Endodermal cell (in vitro differentiated cells): ENCODE data around the gene EXOSC10. TPM values are rescaled to one million over a fixed set of nuclear protein-coding genes. Genes with fewer than 3 reads are reported as not detected.

ENCODE experiments used
- DNase-seq: peaks from one replicate; pipeline ENCODE4 v3.0.0-alpha.2; 2017
- H3K27ac ChIP-seq: 2 replicates; pipeline ENCODE4 v1.5.1; 2013; ENCODE audit warnings: mild to moderate bottlenecking, low read depth, low read length, moderate library complexity
- H3K27me3 ChIP-seq: 2 replicates; pipeline ENCODE4 v1.6.1; 2013; ENCODE audit warnings: mild to moderate bottlenecking, low read length, moderate library complexity; ENCODE audit not compliant: insufficient read depth, control insufficient read depth, poor library complexity, severe bottlenecking
- H3K36me3 ChIP-seq: 2 replicates; pipeline ENCODE4 v1.7.0; 2013; ENCODE audit warnings: mild to moderate bottlenecking, low read length, moderate library complexity; ENCODE audit not compliant: control insufficient read depth, insufficient read depth
- H3K4me1 ChIP-seq: one replicate; pipeline ENCODE4 v1.7.0; 2013; ENCODE audit warnings: low read length; ENCODE audit not compliant: control insufficient read depth, insufficient read depth
- H3K4me3 ChIP-seq: 2 replicates; pipeline ENCODE4 v1.5.1; 2013; ENCODE audit warnings: mild to moderate bottlenecking, low read length, moderate library complexity
- H3K9ac ChIP-seq: 2 replicates; pipeline ENCODE4 v1.6.1; 2013; ENCODE audit warnings: mild to moderate bottlenecking, low read length, moderate library complexity; ENCODE audit not compliant: poor library complexity, severe bottlenecking; ENCODE audit errors: extremely low read depth
- H3K9me3 ChIP-seq: 2 replicates; pipeline ENCODE4 v1.6.1; 2013; ENCODE audit warnings: mild to moderate bottlenecking, low read length, moderate library complexity; ENCODE audit not compliant: control insufficient read depth
- H3K27ac Mint-ChIP-seq: 2 replicates; pipeline ENCODE4 v1.8.0; 2020; ENCODE audit warnings: mixed read lengths
- H3K27me3 Mint-ChIP-seq: 2 replicates; pipeline ENCODE4 v1.8.0; 2021; ENCODE audit warnings: mild to moderate bottlenecking, mixed read lengths; ENCODE audit not compliant: insufficient read depth
- H3K36me3 Mint-ChIP-seq: 2 replicates; pipeline ENCODE4 v1.8.0; 2020; ENCODE audit warnings: low read depth, mixed read lengths
- H3K4me1 Mint-ChIP-seq: 2 replicates; pipeline ENCODE4 v1.8.0; 2020; ENCODE audit warnings: mixed read lengths
- H3K4me3 Mint-ChIP-seq: 2 replicates; pipeline ENCODE4 v1.8.0; 2020; ENCODE audit warnings: mild to moderate bottlenecking, moderate library complexity, mixed read lengths
- H3K9me3 Mint-ChIP-seq: 2 replicates; pipeline ENCODE4 v1.8.0; 2020; ENCODE audit warnings: mild to moderate bottlenecking, mixed read lengths
- CTCF ChIP-seq: fragments of 200-600 bp; sonication (generic); conservative IDR thresholded peaks from 2 replicates; pipeline ENCODE4 v1.5.0; 2021; ENCODE audit warnings: antibody characterized with exemption, mild to moderate bottlenecking
- WGBS, 2 experiments: methylation state at CpG; one replicate each; pipeline versions ENCODE4 v1.1.5 to v1.1.7; 2013; ENCODE audit warnings: missing lambda C conversion rate in 2 of 2, mixed read lengths in 1 of 2; ENCODE audit not compliant: insufficient coverage in 1 of 2, insufficient read length in 1 of 2; 5-methylcytosine and 5-hydroxymethylcytosine counted together
- total RNA-seq, 2 donors: library from RNA; stranded (reverse); fragmentation: NEBNext Ultra II Directional in 1 of 2; extraction: Animal tissue kit (Norgen Biotek cat#: 25700) in 1 of 2; gene quantifications; 2 replicates in 1 of 2; 3 replicates in 1 of 2; pipeline ENCODE4 v1.2.1, GENCODE V29; 2021

Gene EXOSC10
- total RNA-seq, 2 donors from 2014 or later = 81.4 to 89.7 TPM

- no peak overlapping the region for H3K4me3 ChIP-seq
- no peaks in the 10 kb centered on the region for H3K4me1 Mint-ChIP-seq
- no peak overlapping the region for H3K9ac ChIP-seq
- no peaks in the 10 kb centered on the region for H3K4me1 ChIP-seq
- no peak for DNase-seq
- WGBS, 2 experiments = 85 to 94% methylated on average over 2 to 3 of the region's 3 CpGs
- no peak overlapping the region for H3K27ac Mint-ChIP-seq
- peaks cover 87% of the 10 kb centered on the region for H3K36me3 ChIP-seq
- TF ChIP-seq CTCF = no peak
- no peaks in the 10 kb centered on the region for H3K27me3 ChIP-seq
- no peak overlapping the region for H3K27ac ChIP-seq
- no peaks in the 10 kb centered on the region for H3K27me3 Mint-ChIP-seq
- H3K9me3 Mint-ChIP-seq = no peaks in the 10 kb centered on the region
- H3K36me3 Mint-ChIP-seq = peaks cover 75% of the 10 kb centered on the region
- H3K9me3 ChIP-seq = no peaks in the 10 kb centered on the region
- H3K4me3 Mint-ChIP-seq = no peak overlapping the region
Observed at GRCh38 chr1:11131816-11132215, 32.1 kb upstream of the EXOSC10 start.

- no peak overlapping the region for H3K27ac Mint-ChIP-seq
- H3K4me1 Mint-ChIP-seq = no peaks in the 10 kb centered on the region
- 92% methylated on average over 8 to 17 of the region's 17 CpGs for WGBS, 2 experiments
- H3K9me3 Mint-ChIP-seq = no peaks in the 10 kb centered on the region
- peaks cover 88% of the 10 kb centered on the region for H3K36me3 ChIP-seq
- DNase-seq = no peak
- peaks cover 82% of the 10 kb centered on the region for H3K36me3 Mint-ChIP-seq
- H3K27me3 ChIP-seq = no peaks in the 10 kb centered on the region
- H3K27me3 Mint-ChIP-seq = no peaks in the 10 kb centered on the region
- no peak overlapping the region for H3K4me3 Mint-ChIP-seq
- no peak overlapping the region for H3K4me3 ChIP-seq
- no peak overlapping the region for H3K27ac ChIP-seq
- no peak for TF ChIP-seq CTCF
- H3K4me1 ChIP-seq = no peaks in the 10 kb centered on the region
- no peaks in the 10 kb centered on the region for H3K9me3 ChIP-seq
- no peak overlapping the region for H3K9ac ChIP-seq
Observed at GRCh38 chr1:11130406-11130805, 30.7 kb upstream of the EXOSC10 start.

- no peak overlapping the region for H3K4me3 ChIP-seq
- H3K27me3 Mint-ChIP-seq = no peaks in the 10 kb centered on the region
- H3K27me3 ChIP-seq = no peaks in the 10 kb centered on the region
- H3K27ac Mint-ChIP-seq = no peak overlapping the region
- WGBS, 2 experiments = 97 to 99% methylated on average over 10 to 15 of the region's 15 CpGs
- peaks cover 85% of the 10 kb centered on the region for H3K36me3 Mint-ChIP-seq
- H3K27ac ChIP-seq = no peak overlapping the region
- no peak for TF ChIP-seq CTCF
- H3K9me3 ChIP-seq = no peaks in the 10 kb centered on the region
- H3K36me3 ChIP-seq = peaks cover 90% of the 10 kb centered on the region
- no peaks in the 10 kb centered on the region for H3K9me3 Mint-ChIP-seq
- no peaks in the 10 kb centered on the region for H3K4me1 ChIP-seq
- H3K4me3 Mint-ChIP-seq = no peak overlapping the region
- no peak overlapping the region for H3K9ac ChIP-seq
- H3K4me1 Mint-ChIP-seq = no peaks in the 10 kb centered on the region
- no peak for DNase-seq
Observed at GRCh38 chr1:11129649-11130390, 30.2 kb upstream of the EXOSC10 start.
